Parathyroid adenoma (tissue), 2 donors: ENCODE results near the gene ZNF106.

ENCODE experiments used
- H2AFZ ChIP-seq: fragments of 300-600 bp; sonication (generic); one replicate; pipeline ENCODE4 v1.7.0; 2017; ENCODE audit warnings: antibody characterized with exemption, mild to moderate bottlenecking
- H3K27ac ChIP-seq: fragments of 300-600 bp; sonication (generic); one replicate; pipeline ENCODE4 v1.7.0; 2017
- H3K27me3 ChIP-seq: fragments of 300-600 bp; sonication (generic); one replicate; pipeline ENCODE4 v1.7.0; 2017; ENCODE audit warnings: low read length; ENCODE audit not compliant: control insufficient read depth, insufficient read depth
- H3K36me3 ChIP-seq: fragments of 300-600 bp; sonication (generic); one replicate; pipeline ENCODE4 v1.7.0; 2017; ENCODE audit warnings: low read length; ENCODE audit not compliant: control insufficient read depth, insufficient read depth
- H3K4me1 ChIP-seq: fragments of 300-600 bp; sonication (generic); one replicate; pipeline ENCODE4 v1.7.0; 2017; ENCODE audit warnings: control low read depth
- H3K4me2 ChIP-seq: fragments of 300-600 bp; sonication (generic); one replicate; pipeline ENCODE4 v1.7.0; 2017; ENCODE audit warnings: low read length
- H3K4me3 ChIP-seq: fragments of 300-600 bp; sonication (generic); one replicate; pipeline ENCODE4 v1.7.0; 2017; ENCODE audit warnings: low read depth, low read length
- H3K79me2 ChIP-seq: fragments of 300-600 bp; sonication (generic); one replicate; pipeline ENCODE4 v1.7.0; 2017; ENCODE audit warnings: control low read depth
- H3K9ac ChIP-seq: fragments of 300-600 bp; sonication (generic); one replicate; pipeline ENCODE4 v1.7.0; 2017; ENCODE audit warnings: mild to moderate bottlenecking
- H3K9me3 ChIP-seq: fragments of 300-600 bp; sonication (generic); one replicate; pipeline ENCODE4 v1.7.0; 2017; ENCODE audit warnings: low read length; ENCODE audit not compliant: control insufficient read depth
- TF ChIP-seq, protein P1 (sequence below): fragments of 300-600 bp; sonication (generic); IDR thresholded peaks from one replicate; pipeline ENCODE4 v1.7.0; 2017; ENCODE audit warnings: antibody characterized with exemption, mild to moderate bottlenecking
- donor health status: primary hyperparathyroidism.

ZNF106 gene

DNA sequence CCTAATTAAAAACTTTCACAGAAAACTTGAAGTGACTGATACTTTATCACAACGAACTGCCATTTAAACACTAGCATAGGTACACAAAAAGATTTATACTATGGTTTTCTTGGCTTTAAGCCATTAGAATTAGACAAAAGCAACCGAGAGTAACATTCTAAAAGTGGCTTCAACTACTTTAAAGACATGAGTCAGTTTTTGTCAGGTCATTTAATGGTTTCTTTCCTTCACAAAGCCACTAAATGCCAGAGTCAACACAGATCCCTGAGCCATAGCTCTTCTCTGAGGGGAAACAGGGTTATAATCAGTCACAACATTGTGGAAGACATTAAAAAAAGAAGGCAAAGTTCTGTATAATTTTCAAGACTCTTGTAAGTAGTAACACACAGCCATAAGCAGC is 77.0 kb downstream of the ZNF106 start:
- H3K4me3 ChIP-seq = no peak overlapping the region
- H3K9ac ChIP-seq = no peak overlapping the region
- no peaks in the 10 kb centered on the region for H3K36me3 ChIP-seq
- H2AFZ ChIP-seq = no peak overlapping the region
- TF ChIP-seq, protein P1, sequence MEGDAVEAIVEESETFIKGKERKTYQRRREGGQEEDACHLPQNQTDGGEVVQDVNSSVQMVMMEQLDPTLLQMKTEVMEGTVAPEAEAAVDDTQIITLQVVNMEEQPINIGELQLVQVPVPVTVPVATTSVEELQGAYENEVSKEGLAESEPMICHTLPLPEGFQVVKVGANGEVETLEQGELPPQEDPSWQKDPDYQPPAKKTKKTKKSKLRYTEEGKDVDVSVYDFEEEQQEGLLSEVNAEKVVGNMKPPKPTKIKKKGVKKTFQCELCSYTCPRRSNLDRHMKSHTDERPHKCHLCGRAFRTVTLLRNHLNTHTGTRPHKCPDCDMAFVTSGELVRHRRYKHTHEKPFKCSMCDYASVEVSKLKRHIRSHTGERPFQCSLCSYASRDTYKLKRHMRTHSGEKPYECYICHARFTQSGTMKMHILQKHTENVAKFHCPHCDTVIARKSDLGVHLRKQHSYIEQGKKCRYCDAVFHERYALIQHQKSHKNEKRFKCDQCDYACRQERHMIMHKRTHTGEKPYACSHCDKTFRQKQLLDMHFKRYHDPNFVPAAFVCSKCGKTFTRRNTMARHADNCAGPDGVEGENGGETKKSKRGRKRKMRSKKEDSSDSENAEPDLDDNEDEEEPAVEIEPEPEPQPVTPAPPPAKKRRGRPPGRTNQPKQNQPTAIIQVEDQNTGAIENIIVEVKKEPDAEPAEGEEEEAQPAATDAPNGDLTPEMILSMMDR = no peak
- H3K79me2 ChIP-seq = no peaks in the 10 kb centered on the region
- H3K4me1 ChIP-seq = no peaks in the 10 kb centered on the region
- no peaks in the 10 kb centered on the region for H3K9me3 ChIP-seq
- no peak overlapping the region for H3K4me2 ChIP-seq
- H3K27ac ChIP-seq = no peak overlapping the region
- no peaks in the 10 kb centered on the region for H3K27me3 ChIP-seq

DNA sequence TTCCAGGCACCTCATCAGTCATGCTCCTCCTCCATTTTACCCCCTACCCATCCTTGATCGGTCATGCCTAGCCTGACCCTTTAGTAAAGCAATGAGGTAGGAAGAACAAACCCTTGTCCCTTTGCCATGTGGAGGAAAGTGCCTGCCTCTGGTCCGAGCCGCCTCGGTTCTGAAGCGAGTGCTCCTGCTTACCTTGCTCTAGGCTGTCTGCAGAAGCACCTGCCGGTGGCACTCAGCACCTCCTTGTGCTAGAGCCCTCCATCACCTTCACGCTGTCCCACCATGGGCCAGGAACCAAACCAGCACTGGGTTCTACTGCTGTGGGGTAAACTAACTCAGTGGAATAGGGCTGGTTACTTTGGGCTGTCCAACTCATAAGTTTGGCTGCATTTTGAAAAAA is 79.1 kb downstream of the ZNF106 start:
- Histone ChIP-seq H3K4me1 (no peaks in the 10 kb centered on the region), H3K4me2 (no peak overlapping the region), H2AFZ (no peak overlapping the region), H3K9me3 (no peaks in the 10 kb centered on the region), H3K27ac (no peak overlapping the region), H3K79me2 (no peaks in the 10 kb centered on the region), H3K36me3 (no peaks in the 10 kb centered on the region), H3K27me3 (no peaks in the 10 kb centered on the region), H3K4me3 (no peak overlapping the region), H3K9ac (no peak overlapping the region)
- TF ChIP-seq, protein P1 = no peak

DNA sequence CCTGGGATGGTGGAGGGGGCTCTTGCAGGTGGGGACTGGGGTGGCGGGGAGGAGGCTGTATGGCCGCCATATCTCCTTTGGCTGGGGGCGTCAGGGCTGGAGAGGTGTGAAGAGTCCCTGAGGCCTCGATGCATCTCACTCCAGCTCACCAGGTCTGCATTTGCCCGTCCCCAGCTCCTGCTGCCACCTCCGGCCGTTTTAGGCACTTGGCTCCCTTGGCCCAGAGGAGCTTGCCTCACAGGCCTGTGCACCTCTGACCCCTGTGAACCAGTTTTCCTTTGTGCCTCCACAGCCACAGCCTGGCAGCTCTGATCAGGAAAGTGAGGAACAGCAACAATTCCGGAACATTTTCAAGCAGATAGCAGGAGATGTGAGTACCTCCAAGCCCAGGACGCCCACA is 81.9 kb downstream of the ZNF106 start:
- H3K4me1 ChIP-seq = no peaks in the 10 kb centered on the region
- no peaks in the 10 kb centered on the region for H3K36me3 ChIP-seq
- TF ChIP-seq, protein P1 = no peak
- no peaks in the 10 kb centered on the region for H3K27me3 ChIP-seq
- H2AFZ ChIP-seq = no peak overlapping the region
- H3K9me3 ChIP-seq = no peaks in the 10 kb centered on the region
- H3K27ac ChIP-seq = no peak overlapping the region
- H3K79me2 ChIP-seq = no peaks in the 10 kb centered on the region
- H3K4me3 ChIP-seq = no peak overlapping the region
- no peak overlapping the region for H3K4me2 ChIP-seq
- no peak overlapping the region for H3K9ac ChIP-seq

DNA sequence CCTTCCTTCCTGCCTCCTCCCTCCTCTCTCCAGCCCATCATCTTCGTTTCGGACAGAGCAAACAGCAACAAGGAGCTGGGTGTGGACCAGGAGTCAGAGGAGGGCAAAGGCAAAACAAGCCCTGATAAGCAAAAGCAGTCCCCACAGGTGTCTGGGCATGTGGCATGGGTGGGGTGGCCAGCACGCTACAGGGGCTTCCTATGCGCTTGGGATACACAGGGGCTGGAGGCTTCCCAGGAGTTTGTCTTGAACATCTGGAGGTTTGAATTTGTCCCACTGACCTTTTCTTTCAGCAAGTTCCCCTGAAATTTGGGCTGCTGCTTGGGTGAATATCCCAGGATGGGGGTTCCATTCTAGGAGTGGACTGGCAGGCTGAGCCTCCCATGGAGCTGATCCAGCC is 82.8 kb downstream of the ZNF106 start:
- TF ChIP-seq, protein P1 = no peak
- no peaks in the 10 kb centered on the region for H3K27me3 ChIP-seq
- no peak overlapping the region for H3K27ac ChIP-seq
- no peaks in the 10 kb centered on the region for H3K36me3 ChIP-seq
- H3K4me3 ChIP-seq = no peak overlapping the region
- H3K9me3 ChIP-seq = no peaks in the 10 kb centered on the region
- no peaks in the 10 kb centered on the region for H3K4me1 ChIP-seq
- H3K79me2 ChIP-seq = no peaks in the 10 kb centered on the region
- no peak overlapping the region for H3K4me2 ChIP-seq
- no peak overlapping the region for H3K9ac ChIP-seq
- H2AFZ ChIP-seq = no peak overlapping the region

DNA sequence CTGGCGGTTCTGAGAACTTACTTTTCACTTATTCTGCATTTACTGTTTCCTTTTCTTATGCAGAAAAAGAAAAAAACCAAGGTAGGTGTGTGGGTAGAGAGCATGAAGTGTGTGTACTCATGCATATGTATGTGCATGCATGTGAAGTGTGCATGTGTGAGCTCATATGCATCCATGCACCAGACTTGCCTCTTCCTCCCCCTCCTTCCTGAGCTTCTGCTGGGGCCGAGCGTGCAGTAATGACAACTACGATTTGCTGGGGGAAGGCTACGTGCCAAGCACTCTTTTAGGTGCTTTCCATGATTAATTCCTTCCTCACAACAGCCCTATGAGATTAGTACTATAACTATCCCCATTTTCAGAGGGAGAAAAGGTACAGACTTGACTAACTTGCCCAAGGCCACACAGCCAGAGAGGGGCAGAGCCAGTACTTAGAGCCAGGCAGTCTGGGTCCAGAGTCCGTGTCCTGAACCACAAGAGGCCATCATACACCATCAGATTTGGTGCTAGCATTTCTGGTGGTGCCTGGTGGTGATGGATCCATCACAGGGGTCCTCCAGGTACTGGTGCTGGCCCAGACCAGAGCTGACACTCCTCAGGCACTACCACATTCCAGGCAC is 85.0 kb downstream of the ZNF106 start:
- no peaks in the 10 kb centered on the region for H3K4me1 ChIP-seq
- H3K9ac ChIP-seq = no peak overlapping the region
- no peaks in the 10 kb centered on the region for H3K79me2 ChIP-seq
- no peak overlapping the region for H2AFZ ChIP-seq
- no peaks in the 10 kb centered on the region for H3K27me3 ChIP-seq
- H3K9me3 ChIP-seq = no peaks in the 10 kb centered on the region
- H3K4me3 ChIP-seq = no peak overlapping the region
- TF ChIP-seq, protein P1 = no peak
- no peak overlapping the region for H3K27ac ChIP-seq
- H3K4me2 ChIP-seq = no peak overlapping the region
- H3K36me3 ChIP-seq = no peaks in the 10 kb centered on the region
